Activated T-cell treated with anti-CD3 and anti-CD28 coated beads, Interleukin-2, amount 50 U/mL, for 4 hours (primary cell): ENCODE data around the gene FIGNL2. TPM values are rescaled to one million over a fixed set of nuclear protein-coding genes. Genes with fewer than 3 reads are reported as not detected.
"Not testable (repeated sequence)": the region's sequence is repeated elsewhere in the genome, so short reads cannot be mapped to it uniquely, and the experiment has no call there.

Source experiments
- ATAC-seq, 2 donors: fragments of 200-7000 bp; cut with Tn5 transposase; one replicate each; pipeline ENCODE4 v1.10.0; 2021
- DNase-seq: peaks from one replicate; pipeline ENCODE4 v3.0.0-alpha.2; 2020
- H3K27me3 Mint-ChIP-seq: one replicate; pipeline ENCODE4 v1.8.0; 2021; ENCODE audit warnings: low read depth, mixed read lengths
- H3K36me3 Mint-ChIP-seq: one replicate; pipeline ENCODE4 v1.8.0; 2022; ENCODE audit warnings: mixed read lengths; ENCODE audit not compliant: insufficient read depth
- H3K4me1 Mint-ChIP-seq: one replicate; pipeline ENCODE4 v1.8.0; 2021; ENCODE audit warnings: low read depth, mixed read lengths
- H3K4me3 Mint-ChIP-seq: one replicate; pipeline ENCODE4 v1.8.0; 2021; ENCODE audit warnings: mild to moderate bottlenecking, moderate library complexity, mixed read lengths
- H3K9me3 Mint-ChIP-seq: one replicate; pipeline ENCODE4 v1.8.0; 2021; ENCODE audit warnings: mixed read lengths
- total RNA-seq, 3 donors: library from RNA; stranded (reverse); gene quantifications; one replicate each; pipeline ENCODE4 v1.2.1, GENCODE V29; 2021

Gene FIGNL2
- total RNA-seq, 3 donors from 2014 or later: 0.54 to 0.69 (median 0.58) TPM

DNA sequence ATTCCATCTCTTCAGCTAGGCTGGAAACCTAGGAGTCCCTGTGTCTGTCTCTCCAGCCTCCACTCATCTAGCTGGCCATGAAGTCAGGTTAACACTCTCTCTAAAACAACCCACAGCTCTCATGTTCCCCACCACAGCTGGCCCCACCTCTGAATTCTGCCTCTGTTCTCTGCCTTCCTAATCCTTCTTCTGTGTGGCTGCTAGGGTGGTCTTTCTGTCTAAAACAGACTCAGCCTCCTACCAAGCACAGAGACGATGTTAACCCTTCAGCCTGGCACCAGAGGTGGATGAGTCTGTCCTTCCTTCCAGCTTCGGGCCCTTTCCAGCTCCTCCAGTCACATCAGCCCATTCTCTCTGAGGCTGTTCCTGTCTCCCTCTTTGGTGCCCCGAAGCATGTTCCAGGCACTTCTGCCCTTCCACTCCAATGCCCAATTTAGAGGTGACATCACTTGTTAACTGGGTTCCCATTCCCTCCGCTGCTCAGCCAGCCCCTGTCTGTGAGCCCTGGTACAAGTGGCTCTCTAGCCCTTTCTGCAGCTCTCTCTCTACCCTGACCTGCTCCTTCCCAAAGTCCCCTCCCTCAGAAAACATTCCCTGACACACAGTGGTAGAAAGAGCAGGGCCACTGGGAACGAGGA is 9.1 kb downstream of the FIGNL2 start:
- Mint-ChIP-seq H3K36me3 (no peaks in the 10 kb centered on the region), H3K27me3 (peaks cover 65% of the 10 kb centered on the region), H3K9me3 (no peaks in the 10 kb centered on the region), H3K4me3 (no peak overlapping the region), H3K4me1 (no peaks in the 10 kb centered on the region)
- DNase-seq (no peak), ATAC-seq (no peak)

DNA sequence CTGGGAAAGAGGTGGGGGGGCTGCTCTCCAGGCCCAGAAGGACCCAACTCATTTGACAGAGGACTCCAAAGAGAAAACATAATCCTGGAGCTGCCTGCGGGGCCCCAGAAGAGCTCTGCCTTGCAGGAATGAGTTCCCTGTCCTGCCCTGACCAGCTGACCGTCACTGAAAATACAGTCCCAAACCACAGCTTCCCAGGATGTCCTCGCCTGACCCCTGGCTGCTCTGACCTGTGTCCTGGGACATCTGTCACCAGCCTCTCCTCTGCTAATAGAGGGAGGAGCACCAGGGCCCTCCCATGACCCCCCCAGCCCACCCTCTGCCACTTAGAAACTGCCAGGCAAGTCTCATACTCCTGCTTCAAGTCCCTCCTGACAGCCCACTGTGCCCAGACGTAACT is 9.8 kb downstream of the FIGNL2 start:
- no peaks in the 10 kb centered on the region for H3K9me3 Mint-ChIP-seq
- DNase-seq: no peak
- no peak overlapping the region for H3K4me3 Mint-ChIP-seq
- H3K27me3 Mint-ChIP-seq: peaks cover 62% of the 10 kb centered on the region
- ATAC-seq: no peak
- H3K36me3 Mint-ChIP-seq: no peaks in the 10 kb centered on the region
- H3K4me1 Mint-ChIP-seq: no peaks in the 10 kb centered on the region

DNA sequence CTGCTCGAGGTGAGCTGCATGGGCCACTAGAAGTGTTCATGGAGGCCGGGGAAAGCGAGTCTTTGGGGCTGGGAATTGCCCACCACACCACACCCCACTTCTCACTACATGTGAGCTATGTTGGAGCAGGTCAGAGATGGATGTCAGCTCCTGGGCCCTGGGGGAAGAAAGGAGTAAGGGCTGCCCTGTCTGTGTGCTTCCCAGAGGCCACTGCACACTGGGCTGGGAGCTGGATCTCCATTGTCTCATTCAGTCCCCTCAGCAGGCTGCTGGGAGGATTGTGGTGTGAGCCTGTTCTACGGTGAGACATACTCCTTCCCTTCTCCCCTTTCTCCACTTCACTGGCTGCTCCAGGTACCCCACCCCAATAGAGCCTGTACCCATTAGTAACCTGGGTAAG is 10.5 kb downstream of the FIGNL2 start:
- ATAC-seq (no peak), DNase-seq (no peak)
- Mint-ChIP-seq H3K4me1 (peaks cover 3% of the 10 kb centered on the region), H3K9me3 (no peaks in the 10 kb centered on the region), H3K36me3 (no peaks in the 10 kb centered on the region), H3K27me3 (peaks cover 61% of the 10 kb centered on the region), H3K4me3 (no peak overlapping the region)

DNA sequence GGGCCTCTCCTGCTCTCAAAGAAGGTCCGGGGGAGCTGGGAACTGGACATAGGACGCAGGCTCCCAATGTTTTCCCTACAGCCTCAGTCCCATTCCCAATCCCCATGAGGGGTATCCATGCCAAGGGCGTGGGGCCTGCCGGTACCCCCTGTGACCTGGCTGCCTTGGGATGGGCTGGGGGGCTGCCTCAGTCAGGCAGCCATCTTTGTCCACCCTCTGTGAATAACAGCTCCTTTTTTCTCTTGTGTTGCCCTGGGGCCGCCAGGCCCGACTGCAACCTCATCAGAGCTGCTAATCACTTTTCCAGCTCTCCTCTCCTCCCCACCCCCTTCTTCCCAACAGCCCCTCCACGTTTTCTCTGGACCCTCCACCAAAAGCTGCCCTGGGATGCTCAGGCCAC is 11.2 kb downstream of the FIGNL2 start:
- Mint-ChIP-seq H3K4me3 (no peak overlapping the region), H3K4me1 (peaks cover 10% of the 10 kb centered on the region), H3K9me3 (no peaks in the 10 kb centered on the region), H3K27me3 (peaks cover 61% of the 10 kb centered on the region), H3K36me3 (no peaks in the 10 kb centered on the region)
- DNase-seq (no peak), ATAC-seq (no peak)

DNA sequence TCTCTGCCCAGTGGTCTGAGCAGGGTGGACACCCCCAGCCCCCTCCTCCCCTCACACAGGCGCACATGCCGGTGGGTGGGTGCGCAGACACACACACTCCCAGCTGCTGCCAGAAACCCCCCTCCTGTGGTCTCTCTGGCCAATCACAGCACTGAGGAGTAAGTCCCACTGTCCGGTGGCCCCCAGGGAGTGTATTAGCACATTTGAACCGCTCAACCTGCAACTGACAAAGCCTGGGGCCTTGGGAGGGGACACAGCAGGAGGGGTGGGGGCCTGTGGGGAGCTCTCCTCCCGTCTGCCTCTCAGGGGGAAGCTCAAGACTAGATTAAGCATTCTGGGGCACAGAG is 11.7 kb downstream of the FIGNL2 start:
- peaks cover 12% of the 10 kb centered on the region for H3K4me1 Mint-ChIP-seq
- DNase-seq (no peak), ATAC-seq (no peak)
- H3K4me3 Mint-ChIP-seq: no peak overlapping the region
- H3K9me3 Mint-ChIP-seq: no peaks in the 10 kb centered on the region
- no peaks in the 10 kb centered on the region for H3K36me3 Mint-ChIP-seq
- peaks cover 60% of the 10 kb centered on the region for H3K27me3 Mint-ChIP-seq

DNA sequence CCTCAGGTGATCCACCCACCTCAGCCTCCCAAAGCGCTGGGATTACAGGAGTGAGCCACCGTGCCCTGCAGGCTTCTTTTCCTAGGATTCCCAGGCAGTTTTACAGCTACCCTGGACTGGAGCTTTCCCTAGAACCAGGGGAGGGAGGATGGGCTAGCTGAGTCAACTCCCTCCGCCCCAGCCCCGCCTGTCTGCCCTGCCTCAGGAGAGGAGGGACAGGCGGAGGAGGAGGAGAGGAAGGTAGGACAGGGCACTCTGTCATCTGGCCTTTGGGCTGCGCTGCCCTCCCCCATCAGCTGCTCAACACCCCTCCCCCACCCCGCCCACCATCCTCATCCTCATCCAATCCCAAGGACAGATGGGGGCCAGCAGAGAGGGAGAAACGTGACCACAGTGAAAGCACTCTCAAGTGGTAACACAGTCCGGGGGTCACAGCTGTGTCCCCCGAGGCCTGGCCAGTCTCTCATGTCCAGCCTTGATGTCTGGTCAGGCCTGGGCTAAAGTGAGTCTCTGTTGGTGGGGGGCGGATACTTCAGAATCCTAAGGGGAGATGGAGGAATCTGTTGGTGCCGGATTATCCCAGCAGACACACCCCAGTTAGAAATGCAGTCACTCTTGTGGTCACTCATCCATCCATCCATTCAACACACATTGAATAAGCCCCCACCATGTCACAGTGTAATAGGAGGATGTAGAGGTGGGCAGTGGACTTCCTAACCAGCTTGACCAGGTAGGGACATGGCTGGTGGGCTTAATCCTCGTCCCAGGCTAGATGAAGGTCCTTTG is 12.3 kb downstream of the FIGNL2 start:
- no peak for ATAC-seq

GRCh38 chr12:51834411-51834810 is 14.1 kb downstream of the FIGNL2 start:
- H3K27me3 Mint-ChIP-seq: peaks cover 40% of the 10 kb centered on the region
- no peak for ATAC-seq
- no peaks in the 10 kb centered on the region for H3K36me3 Mint-ChIP-seq
- peaks cover 12% of the 10 kb centered on the region for H3K4me1 Mint-ChIP-seq
- no peaks in the 10 kb centered on the region for H3K9me3 Mint-ChIP-seq
- H3K4me3 Mint-ChIP-seq: no peak overlapping the region
- DNase-seq: no peak

More for the DNA sequence above, 12.3 kb downstream of the FIGNL2 start:
- Mint-ChIP-seq H3K36me3 (no peaks in the 10 kb centered on the region), H3K4me1 (peaks cover 12% of the 10 kb centered on the region), H3K4me3 (no peak overlapping the region), H3K27me3 (peaks cover 55% of the 10 kb centered on the region), H3K9me3 (no peaks in the 10 kb centered on the region)
- no peak for DNase-seq

DNA sequence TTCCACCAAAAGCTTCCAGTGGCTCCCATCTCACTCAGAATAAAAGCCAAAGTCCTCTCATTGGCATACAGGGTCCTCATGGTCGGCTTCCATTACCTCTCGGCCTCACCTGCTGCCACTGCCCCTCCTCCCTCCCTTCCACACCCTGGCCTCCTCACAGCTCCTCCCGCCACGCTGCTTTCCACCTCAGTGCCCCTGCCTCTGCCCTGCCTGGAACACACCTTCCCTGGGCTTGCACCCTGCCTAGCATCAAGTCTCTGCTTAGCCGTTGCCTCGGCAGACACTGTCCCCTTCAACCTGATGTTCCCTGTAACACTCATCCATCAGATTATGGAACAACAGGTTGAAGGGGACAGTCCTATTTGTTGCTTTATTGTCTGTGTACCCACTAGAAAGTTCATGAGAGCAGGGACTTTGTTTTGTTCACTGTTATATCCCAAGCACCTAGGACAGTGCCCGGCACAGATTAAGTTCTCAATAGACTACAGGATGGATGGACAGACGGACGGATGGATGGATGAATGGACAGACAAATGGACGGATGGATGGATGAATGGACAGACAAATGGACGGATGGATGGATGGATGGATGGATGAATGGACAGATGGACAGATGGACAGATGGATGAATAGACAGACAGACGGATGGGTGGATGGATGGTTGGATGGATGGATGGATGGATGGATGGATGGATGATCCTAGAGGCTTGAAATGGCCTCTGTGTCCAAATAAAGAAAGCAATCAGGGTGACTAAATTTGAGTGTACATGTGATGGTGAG is 14.9 kb downstream of the FIGNL2 start:
- Mint-ChIP-seq H3K36me3 (no peaks in the 10 kb centered on the region), H3K4me3 (no peak overlapping the region), H3K27me3 (peaks cover 36% of the 10 kb centered on the region), H3K9me3 (no peaks in the 10 kb centered on the region), H3K4me1 (peaks cover 13% of the 10 kb centered on the region)
- no peak for ATAC-seq
- DNase-seq: no peak

DNA sequence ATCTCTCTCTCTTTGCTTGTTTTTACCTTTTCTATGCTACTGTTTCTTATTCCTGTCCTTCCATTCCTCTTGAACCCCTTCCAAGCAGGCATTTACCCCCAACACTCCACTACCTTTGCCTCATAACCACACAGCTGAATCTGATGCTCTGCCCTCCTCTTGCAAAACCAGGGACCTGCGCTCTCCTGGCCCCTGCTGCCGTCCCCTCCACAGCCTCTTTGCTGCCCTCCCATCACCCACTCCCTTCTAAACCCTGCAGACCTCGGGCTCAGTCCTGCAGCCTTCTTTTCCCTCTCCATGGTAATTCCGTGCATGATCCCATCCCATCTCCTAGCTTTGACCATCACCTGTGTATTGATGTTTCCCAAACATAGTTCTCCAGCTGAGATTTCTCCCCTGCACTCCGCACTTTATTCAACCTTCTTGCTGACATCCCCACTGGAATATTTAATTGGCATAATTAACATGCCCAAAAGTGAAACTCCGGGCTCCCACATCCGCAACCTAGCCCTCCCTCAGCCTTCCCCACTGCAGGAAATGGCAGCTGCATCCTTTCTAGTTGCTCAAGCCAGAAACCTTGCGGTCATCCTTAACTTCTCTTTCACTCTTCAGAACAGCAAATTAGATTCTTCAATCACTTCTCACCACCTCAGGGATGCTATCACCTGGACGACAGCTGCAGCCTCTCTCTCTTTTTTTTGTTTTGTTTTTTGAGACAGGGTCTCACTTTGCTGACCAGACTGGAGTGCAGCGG is 16.0 kb downstream of the FIGNL2 start:
- Mint-ChIP-seq H3K4me3 (no peak overlapping the region), H3K9me3 (no peaks in the 10 kb centered on the region), H3K36me3 (no peaks in the 10 kb centered on the region), H3K4me1 (peaks cover 25% of the 10 kb centered on the region), H3K27me3 (peaks cover 31% of the 10 kb centered on the region)
- ATAC-seq (no peak), DNase-seq (no peak)

DNA sequence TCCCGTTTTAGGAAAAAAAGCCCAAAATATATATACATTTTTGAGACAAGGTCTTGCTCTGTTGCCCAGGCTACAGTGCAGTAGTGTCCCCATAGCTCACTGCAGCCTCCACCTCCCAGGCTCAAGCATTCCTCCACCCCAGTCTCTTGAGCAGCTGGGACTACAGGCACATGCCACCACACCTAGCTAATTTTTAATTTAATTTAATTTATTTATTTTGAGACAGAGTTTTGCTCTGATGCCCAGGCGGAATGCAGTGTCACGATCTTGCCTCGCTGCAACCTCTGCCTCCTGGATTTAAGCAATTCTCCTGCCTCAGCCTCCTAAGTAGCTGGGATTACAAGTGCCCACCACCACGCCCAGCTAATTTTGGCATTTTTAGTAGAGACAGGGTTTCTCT is 16.7 kb downstream of the FIGNL2 start:
- H3K27me3 Mint-ChIP-seq: peaks cover 24% of the 10 kb centered on the region
- H3K4me3 Mint-ChIP-seq, H3K9me3 Mint-ChIP-seq, H3K36me3 Mint-ChIP-seq, ATAC-seq, DNase-seq: not testable (repeated sequence)
- H3K4me1 Mint-ChIP-seq: peaks cover 30% of the 10 kb centered on the region

- H3K9me3 Mint-ChIP-seq: no peaks in the 10 kb centered on the region
- no peak overlapping the region for H3K4me3 Mint-ChIP-seq
- peaks cover 30% of the 10 kb centered on the region for H3K4me1 Mint-ChIP-seq
- no peaks in the 10 kb centered on the region for H3K36me3 Mint-ChIP-seq
- peaks cover 20% of the 10 kb centered on the region for H3K27me3 Mint-ChIP-seq
- DNase-seq (no peak), ATAC-seq (no peak)
These were observed 18.9 kb downstream of the FIGNL2 start for GRCh38 chr12:51829641-51830040.

GRCh38 chr12:51829011-51829481 is 19.5 kb downstream of the FIGNL2 start:
- Mint-ChIP-seq H3K4me3 (no peak overlapping the region), H3K36me3 (no peaks in the 10 kb centered on the region), H3K27me3 (peaks cover 18% of the 10 kb centered on the region), H3K4me1 (peaks cover 30% of the 10 kb centered on the region), H3K9me3 (no peaks in the 10 kb centered on the region)
- ATAC-seq (no peak), DNase-seq (no peak)

GRCh38 chr12:51827925-51828818 is 20.3 kb downstream of the FIGNL2 start:
- DNase-seq: peak; percentile 42
- Mint-ChIP-seq H3K27me3 (peaks cover 10% of the 10 kb centered on the region), H3K4me1 (peaks cover 30% of the 10 kb centered on the region)

More at GRCh38 chr12:51827925-51828818, 20.3 kb downstream of the FIGNL2 start:
- Mint-ChIP-seq H3K36me3 (no peaks in the 10 kb centered on the region), H3K9me3 (no peaks in the 10 kb centered on the region), H3K4me3 (peak overlapping the region; percentile 0)
- ATAC-seq: peak; percentile 99
